ENCODE results near the gene DDX49.

Gene DDX49, protein sequence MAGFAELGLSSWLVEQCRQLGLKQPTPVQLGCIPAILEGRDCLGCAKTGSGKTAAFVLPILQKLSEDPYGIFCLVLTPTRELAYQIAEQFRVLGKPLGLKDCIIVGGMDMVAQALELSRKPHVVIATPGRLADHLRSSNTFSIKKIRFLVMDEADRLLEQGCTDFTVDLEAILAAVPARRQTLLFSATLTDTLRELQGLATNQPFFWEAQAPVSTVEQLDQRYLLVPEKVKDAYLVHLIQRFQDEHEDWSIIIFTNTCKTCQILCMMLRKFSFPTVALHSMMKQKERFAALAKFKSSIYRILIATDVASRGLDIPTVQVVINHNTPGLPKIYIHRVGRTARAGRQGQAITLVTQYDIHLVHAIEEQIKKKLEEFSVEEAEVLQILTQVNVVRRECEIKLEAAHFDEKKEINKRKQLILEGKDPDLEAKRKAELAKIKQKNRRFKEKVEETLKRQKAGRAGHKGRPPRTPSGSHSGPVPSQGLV

DNA sequence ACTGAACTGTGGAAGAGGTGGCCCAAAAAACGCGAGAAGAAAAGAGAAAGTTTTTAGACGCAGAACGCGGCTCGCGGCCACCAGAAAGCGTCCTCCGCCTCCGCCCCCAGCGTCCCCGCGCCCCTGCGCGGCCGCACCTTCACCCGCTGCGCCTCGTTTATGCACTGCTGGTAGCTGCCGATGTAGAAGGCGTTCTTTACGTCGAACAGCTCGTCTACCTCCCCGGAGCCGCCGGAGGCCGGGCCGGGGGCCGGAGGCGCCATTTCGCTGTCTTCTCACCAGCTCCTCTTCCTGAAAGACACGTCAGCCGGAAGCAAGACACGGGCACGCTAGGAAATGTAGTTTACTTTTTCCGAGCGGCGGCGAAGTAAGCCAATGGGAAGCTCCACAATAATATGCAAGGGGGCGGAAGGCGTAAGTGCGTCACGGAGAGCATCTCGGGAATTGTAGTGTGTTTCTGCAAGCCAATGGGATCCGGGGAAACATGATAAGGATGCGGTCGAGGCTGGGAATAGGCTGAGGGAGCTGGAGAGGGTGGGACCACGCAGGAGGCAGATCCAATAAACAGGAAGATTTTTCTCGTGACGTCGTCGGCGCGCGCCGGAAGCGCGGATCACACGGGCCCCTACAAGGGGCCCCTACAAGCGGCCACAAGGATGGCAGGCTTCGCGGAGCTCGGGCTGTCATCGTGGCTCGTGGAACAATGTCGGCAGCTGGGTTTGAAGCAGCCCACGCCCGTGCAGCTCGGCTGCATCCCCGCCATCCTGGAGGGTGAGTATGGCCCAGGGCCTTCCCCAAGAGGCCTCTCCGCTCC, at the start of gene DDX49, which contains the start of gene COPE:
Gene DDX49, plus strand, starts transcription at position 630 of the 814 bp plus-strand sequence. Its CDS starts 27 bp downstream, at position 657.
Gene COPE, minus strand, starts transcription at position 302 of the 814 bp plus-strand sequence. Its CDS starts 39 bp downstream, at position 263.
- peak; percentile 96 to 97 for DNase-seq

DNA sequence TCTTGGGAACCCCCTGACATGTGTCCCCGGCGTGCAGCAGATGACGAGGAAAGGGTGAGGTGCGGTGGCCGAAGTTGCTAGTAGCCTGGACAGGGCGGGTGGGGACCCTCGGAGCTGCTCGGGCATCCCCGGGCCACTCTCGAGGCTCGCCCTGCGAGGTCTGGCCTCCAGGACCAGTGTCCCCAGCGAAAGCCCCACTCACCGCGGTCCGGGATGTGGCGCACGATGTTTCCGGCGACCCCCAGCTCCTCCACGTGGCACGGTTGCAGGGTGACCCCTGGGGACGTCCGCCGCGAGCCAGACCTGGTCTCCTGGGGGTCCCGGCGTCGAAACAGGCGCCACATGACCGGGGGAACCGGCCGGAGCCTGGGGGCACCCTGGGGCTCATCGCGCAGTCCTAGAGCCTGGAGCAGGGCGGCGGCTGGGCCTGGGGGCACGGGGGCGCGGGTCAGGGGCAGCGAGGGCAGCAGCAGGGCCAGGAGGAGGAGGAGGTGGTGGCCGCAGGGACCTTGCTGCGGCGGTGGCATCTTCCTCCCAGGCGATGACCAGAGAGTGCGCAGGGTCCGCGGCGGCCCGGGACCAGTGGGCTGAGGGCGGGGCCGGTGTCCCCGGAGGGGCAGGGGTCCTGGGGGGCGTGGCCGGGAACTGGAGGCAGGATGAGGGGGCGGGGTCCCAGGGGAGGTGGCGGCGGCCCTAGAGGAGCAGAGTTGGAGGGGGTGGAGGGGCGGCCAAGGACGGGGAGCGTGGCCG, 49.6 kb upstream of the DDX49 start:
- DNase-seq = no peak

DNA sequence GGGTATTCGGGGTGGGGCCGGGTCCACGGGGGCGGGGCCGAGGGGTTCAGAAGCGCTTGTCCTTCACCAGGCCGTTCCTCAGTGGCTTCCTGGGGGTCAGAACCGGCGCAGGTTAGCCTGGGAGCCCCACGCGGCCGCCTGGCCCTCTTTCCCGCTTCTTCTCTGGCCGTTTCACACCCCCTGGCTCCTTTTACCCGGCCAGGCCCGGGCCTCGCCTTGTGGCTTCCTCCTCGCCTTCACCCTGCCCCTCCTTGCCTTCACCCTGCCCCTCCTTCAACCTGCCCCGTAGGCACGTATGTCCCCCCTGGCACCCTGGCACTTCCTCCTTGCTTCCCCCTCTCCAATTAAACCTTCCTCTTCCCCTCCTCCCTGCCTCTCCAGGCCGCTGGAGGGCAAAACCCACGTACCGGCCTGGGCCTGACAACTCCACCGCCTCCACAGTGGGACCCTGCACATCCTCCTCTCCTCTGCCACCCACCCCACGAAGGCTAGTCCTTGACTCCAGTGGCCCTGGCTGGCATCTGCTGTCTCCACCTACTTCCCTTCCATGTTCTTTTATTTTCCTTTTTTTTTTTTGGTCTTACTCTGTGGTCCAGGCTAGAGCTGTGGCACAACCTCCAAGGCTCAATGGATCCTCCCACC, 48.9 kb upstream of the DDX49 start:
- no peak for DNase-seq

DNA sequence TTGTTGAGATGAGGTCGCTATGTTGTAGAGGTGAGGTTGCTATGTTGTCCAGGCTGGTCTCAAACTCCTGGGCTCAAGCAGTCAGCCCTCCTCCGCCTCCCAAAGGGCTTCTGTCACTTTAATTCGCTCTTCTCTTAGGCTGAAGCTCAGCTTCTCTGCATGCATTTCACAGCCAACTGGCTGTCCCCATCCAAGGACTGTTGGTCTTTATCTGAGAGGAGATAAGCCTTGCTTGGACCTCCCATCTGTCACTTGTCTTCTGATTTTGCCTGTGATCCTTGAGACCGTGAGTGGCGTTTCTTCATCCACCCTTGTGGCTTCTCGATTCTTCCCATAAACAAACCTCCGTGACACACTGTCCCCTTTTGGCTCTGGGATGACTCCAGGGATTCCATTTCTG, 48.0 kb upstream of the DDX49 start:
- no peak for DNase-seq

DNA sequence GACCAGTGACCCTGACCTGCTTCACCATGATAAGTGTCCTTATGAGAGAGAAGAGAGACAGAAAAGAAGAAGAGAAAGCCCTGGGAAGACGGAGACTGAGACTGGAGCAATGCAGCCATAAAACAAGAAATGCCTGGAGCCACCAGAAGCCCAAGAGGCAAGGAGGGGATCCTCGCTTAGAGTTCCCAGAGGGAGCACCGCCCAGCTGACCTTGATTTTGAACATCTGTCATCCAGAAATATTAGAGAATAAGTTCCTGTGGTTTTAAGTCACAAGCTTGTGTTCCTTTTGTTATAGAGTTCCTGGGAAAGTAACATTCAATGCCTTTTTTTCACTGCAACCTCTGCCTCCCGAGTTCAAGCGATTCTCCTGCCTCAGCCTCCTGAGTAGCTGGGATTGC, 43.8 kb upstream of the DDX49 start:
- no peak for DNase-seq

DNA sequence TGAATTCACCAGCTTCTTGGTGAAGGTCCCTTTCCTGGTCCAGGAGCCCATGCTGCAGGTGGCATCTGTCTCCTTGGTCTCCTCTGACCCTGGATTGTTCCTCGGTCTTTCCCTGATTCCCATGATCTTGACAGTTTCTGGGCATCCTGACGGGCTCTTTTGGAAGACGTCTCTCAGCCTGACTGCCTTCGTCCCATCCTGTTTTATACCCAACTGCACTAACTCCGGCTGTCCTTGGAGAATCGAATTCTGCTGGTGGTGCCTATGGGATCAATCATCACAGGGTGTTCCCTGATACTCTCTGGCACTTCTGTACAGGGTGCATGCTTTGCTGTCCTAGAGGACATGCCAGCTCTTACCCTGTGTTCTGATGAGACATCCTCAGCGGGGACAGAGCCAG, 42.6 kb upstream of the DDX49 start:
- no peak for DNase-seq

DNA sequence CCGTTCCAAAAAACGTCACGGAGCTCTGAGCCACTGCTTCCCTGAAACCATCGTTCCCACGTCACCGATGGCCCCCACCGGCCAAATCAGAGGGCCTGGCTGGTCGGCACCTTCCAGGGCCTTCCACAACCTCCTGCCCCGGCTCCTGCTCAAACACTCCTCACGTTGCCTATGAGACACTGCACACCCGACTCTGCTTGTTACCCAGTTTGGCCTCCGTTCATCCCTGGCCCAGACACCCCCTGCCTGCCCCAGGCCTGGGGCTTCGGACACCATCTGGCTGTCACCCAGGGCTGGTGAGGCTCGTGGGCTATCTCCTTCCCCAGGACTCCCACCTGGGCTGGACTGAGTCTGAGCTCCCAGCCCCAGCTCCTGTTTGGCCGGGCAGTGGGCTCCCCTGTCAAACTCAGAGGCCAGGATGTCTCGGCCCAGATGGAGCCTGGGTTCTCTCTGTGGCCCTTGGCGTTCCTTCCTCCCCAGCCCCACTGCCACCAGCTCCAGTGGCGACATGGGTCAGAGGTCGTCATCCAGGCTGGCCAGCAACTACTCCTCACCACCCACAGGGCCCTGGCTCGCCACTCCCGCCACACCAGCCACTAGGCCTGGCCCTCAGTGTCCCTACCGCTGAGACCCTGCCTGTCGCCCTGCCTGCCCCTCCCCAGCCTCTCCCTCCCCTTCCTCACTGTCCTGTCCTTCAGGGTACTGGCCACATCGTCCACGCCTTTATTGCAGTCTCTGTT, 41.3 kb upstream of the DDX49 start:
- no peak for DNase-seq

DNA sequence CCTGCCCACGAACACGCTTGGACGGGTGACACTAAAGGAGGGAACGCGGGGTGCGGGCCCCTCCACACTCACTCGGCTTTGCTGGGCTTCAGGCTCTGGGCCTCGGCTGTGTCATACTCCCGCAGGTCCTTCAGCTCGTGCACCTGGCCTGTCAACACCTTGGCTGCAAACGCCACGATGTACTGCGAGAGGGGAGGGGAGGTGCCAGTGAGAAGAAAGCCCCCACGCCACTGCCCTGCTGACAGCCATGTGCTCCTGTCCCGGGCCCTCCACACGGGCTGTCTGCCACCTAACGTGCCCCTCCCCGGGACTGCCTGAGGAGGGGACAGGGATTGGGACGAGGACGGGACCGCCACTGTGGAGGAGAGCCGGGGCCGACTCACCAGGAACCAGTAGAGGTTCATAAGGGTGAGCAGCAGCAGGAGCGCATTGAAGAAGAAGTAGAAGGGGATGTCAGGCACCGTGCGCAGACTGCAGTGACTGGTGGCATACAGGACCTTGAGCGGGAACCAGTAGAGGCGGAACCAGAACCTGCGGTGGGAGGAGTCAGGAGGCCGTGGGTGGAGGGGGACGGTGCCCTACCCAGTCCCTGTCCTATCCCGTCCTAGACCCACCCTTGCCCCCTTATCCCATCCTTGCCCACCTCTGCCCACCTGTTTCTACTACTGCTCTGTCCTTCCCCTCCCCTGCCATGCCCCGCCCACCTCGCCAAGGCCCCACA, 40.5 kb upstream of the DDX49 start:
- DNase-seq = no peak

DNA sequence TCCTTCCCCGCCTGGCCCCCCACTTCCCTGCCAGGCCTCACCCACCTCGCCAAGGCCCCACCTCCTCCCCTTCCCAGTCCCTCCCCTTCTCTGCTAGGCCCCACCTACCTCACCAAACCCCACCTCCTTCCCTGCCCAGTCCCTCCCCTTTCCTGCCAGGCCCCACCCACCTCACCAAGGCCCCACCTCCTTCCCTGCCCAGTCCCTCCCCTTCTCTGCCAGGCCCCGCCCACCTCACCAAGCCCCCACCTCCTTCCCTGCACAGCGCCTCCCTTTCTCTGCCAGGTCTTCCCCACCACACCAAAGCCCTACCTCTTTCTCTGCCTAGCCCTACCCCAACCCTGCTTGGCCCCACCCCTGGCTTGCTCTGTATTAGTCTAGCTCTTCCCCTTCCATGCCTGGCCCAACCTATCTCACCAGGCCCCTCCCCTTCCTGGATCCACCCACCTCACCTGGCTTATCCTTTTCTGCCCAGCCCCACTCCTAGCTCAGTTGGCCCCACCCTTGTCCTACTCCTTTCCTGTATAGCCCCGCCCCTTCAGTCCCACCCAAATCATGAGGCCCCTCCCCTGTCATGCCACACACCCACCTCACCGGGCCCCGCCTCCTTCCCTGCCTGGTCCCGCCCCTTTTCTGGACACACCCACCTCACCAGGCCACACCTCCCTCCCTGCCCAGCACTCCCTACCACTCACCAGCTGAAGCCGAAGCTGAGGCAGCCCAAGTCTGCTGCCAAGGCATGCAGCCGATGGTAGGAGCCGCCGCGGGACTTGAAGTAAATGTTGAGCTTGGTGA, 39.7 kb upstream of the DDX49 start:
- no peak for DNase-seq

DNA sequence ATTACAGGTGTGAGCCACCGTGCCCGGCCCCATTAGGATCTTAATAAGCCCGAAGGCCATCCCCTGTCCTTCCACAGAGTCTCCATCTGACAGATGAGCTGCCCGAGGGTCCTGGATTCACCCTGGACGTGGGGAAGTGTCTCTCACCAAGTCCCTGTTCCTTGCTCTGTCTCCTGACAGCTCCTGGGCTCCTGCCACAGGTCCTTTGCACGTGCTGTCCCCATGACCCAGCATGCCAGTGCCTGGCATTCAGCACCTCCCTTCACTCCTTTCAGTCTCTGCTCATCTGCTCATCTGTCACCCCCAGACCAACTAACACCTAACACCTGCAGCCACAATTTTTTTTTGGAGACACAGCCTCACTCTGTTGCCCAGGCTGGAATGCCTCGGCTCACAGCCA, 38.0 kb upstream of the DDX49 start:
- DNase-seq = no peak

DNA sequence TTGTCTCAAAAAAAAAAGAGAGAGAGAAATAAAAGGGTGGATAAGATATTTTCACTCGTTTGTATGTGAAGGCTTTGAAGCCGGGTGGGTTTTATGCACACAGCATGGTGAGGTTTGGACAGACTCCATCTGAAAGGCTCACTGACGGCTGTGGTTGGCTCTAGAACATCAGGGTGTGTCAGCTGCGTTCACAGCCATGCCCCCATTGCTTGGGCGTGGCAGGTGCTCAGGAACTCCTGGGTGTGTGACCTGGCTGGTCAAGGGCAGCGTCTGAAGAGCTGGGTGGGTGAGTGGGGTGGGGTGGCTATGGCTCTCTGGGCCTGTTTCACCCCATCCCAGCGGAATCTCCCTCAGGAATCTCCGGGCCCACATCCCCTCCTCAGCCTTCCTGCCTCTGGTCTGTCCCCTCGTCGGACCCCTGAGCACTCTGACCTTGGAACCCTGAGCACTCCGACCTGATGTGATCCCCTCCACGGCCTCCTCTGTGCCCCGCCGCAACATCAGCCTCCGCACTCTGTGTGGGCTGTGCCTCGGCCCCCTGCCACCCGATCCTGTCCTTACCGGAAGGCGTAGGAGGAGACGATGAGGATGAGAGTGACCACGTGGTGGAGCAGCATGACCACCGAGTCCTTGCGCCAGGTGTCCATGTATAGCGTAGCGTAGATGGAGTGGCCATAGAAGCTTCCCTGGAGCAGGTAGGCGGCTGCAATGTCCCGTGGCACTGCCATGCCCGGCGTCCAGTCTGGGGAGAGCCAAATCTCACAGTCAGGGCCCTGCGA, 35.8 kb upstream of the DDX49 start:
- DNase-seq = no peak

DNA sequence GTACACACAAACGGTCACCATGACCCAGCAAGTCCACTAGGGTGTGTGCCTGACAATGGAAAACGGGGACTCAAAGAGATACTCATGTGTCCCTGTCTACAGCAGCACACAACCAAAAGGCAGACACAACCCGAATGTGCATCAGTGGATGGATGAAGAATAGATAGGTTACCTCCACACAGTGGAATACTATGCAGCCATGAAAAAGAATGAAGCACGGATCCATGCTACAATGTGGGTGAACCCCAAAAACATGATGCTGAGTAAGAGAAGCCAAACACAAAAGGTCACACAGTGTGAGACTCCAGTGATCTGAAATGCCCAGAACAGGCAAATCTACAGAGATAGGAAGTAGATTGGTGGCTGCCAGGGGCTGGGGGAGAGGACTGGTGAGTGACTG, 32.5 kb upstream of the DDX49 start:
- DNase-seq = no peak

DNA sequence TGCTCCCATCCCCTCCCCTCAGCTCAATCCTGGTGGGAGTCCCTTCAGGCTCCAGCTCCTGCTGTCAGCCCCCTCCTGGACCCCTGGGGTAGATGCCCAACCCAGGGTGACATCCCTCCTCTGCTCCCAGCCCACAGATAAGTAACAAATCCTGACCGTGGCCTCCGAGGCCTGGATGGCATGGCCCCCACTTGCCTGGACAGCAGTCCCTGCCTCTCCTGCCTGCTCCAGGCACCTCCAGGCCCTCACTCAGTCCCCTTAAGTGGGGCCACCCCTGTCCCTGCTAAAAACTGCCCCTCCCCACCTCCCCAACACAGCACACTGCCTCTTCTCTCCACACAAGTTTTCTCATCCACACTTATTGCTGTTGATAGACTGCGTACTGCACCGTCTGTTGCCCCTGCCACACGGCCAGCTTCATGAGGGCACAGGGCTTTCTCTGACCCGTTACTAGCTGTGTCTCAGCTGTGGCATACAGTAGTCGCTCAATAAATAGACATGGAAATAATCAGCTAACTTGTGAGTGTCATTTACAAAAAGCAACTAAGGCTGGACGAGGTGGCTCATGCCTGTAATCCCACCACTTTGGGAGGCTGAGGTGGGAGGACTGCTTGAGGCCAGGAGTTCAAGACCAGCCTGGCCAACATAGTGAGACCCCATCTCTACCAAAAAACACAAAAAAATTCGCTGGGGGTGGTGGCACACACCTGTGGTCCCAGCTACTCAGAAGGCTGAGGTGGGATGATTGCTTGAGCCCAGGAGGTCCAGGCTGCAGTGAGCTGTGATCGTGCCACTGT, 29.4 kb upstream of the DDX49 start:
- no peak for DNase-seq

DNA sequence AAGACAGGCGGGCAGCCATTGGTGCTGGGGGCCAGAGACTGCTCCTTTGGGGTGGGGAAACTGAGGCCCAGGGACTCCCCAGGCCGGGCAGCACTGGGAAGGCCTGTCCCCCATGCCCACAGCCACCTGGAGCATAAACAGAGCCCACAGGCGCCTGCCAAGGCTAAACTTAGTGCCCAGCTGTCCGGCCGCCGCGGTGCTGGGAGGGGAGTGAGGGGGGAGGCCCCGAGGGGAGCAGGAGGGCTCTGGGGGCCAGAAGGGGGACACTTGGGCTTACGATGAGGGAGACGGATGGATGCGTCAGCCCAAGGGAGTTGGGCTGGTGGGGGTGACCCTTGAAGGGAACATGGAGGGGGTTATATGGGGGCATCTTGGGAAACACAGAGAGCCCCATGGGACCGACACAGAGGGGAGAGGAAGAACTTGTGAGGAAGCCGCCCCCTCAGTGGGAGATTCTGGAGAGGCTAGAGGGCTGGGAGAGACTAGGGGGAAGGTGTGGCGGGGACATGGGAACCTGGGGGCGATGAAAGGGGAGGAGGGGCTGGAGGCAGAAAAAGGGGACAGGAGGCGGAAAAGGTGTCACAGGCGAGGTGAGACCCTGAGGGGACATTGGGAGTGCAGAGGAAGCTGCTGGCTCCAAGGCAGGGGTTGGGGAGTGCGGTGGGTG, 25.8 kb upstream of the DDX49 start:
- DNase-seq = no peak

DNA sequence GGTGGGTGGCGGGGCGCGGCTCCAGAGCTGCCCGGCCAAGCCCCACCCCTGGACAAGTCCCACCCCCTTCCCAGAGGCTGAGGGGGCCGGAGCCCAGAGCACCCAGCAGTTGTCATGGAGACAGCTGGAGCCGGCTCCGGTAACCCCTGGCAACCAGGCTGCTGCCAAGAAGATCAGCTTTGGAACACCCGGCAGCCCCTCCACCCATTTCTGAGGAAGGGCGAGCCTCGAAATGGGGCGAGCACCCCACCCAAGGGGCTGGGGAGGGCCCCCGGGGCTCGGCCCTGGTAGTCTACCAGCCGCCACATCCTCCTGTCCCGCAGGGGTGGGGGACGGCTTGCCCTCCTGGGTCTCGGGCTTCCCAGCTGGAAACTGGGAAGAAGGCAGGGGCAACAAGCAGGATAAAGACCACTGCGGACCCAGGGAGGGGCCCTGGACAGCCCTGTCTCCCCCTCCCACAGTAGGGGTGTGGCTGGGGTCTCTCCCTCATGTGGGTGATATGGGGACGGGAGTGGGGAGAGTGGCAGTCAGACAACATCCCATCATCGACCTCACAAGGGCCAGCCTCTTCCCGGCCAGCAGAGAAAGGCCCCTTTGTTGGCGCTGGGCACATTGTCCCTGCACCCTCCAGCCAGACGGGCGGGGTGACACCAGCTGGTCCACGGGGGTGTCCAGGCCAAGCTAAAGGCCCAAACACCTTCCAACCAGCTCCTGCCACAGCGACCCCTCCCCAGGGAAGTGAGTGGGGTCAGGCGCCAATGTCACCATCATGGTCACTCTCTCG, 25.1 kb upstream of the DDX49 start:
- DNase-seq = no peak

DNA sequence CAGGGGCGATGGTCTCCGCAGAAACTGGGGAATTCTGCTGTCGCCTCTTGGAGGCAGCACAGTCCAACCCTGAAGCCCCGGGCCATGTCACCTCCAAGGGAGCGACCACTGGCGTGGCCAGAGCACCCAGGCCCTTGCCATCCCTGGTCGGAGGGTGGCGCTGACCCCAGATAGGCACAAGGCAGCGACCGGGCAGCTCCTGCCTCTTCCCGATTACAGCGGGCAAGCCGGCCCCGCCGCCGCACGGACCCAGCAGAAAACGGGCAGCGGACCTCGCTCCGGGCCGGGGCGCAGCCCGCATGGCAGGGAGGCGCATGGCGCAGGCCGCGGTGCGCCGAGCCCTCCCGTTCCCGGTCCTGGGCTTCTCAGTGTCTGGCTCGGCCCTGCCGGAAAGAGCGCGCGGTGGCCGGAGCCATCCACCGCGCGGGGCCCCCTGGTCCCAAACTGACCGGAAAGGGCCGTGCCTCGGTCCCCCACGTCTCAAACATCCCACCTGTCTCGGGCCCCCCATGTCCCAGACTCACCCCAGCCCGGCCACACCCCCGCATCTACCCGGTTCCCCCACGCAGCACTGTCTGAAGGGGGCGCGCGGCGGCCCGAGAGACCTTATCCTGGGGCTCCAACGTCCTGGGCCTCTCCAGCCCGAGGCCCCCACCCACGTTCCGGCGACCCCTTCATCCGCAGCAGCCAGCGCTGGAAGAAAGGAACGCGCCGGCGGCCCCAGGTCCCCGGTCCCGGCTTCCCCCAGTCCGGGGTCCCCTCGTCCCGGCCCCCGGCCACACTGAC, 24.3 kb upstream of the DDX49 start:
- no peak for DNase-seq
